ENCODE measurements around the gene DENND1A.

Gene DENND1A

GRCh38 chr9:123686131-123686828 is 243.6 kb downstream of the DENND1A start:
- Histone ChIP-seq H3K18ac (ENCODE audit: low read depth in 1 of 2, low read length in 2 of 2) (no peak overlapping the region), H3K23ac (ENCODE audit: low read length in 2 of 2) (no peak overlapping the region), H3K4me3 (ENCODE audit: insufficient read depth in 1 of 2, low read depth in 1 of 2, low read length in 2 of 2) (no peak overlapping the region), H2AFZ (ENCODE audit: low read depth, low read length) (no peak overlapping the region), H3K36me3 (ENCODE audit: control insufficient read depth in 1 of 2, insufficient read depth in 2 of 2, low read depth in 1 of 2, low read length in 2 of 2) (peaks cover 0 to under 1% of the 10 kb centered on the region in 2 experiments), H4K8ac (ENCODE audit: low read length) (no peak overlapping the region), H3K9me3 (ENCODE audit: control insufficient read depth, low read length) (no peaks in the 10 kb centered on the region), H3K9ac (ENCODE audit: low read length) (peak overlapping the region; percentile 22), H2BK15ac (ENCODE audit: low read depth, poor library complexity, severe bottlenecking) (no peak overlapping the region), H3K27me3 (ENCODE audit: control insufficient read depth in 1 of 2, insufficient read depth in 1 of 2, low read length in 2 of 2) (no peaks in the 10 kb centered on the region), H2BK120ac (ENCODE audit: low read depth, low read length) (no peak overlapping the region), H3K14ac (ENCODE audit: low read length in 2 of 2) (no peak overlapping the region), H2AK5ac (ENCODE audit: low read length, severe bottlenecking) (no peak overlapping the region), H3K4ac (ENCODE audit: low read depth in 1 of 2, low read length in 2 of 2) (no peak overlapping the region), H3K4me2 (ENCODE audit: low read length, poor library complexity, severe bottlenecking) (no peak overlapping the region), H3K4me1 (ENCODE audit: control insufficient read depth, insufficient read depth, low read depth, low read length) (no peaks in the 10 kb centered on the region), H2BK12ac (ENCODE audit: low read length in 2 of 2) (no peak overlapping the region), H4K91ac (ENCODE audit: low read length) (no peak overlapping the region), H2BK5ac (ENCODE audit: low read depth, low read length, poor library complexity, severe bottlenecking) (no peak overlapping the region), H3K79me1 (replicated peaks; ENCODE audit: low read length, poor library complexity, severe bottlenecking) (peaks cover 3% of the 10 kb centered on the region), H3K27ac (ENCODE audit: low read length, poor library complexity, severe bottlenecking) (no peak overlapping the region)
- WGBS = 88% methylated on average over 2 of the region's 5 CpGs
- no peak for DNase-seq

DNA sequence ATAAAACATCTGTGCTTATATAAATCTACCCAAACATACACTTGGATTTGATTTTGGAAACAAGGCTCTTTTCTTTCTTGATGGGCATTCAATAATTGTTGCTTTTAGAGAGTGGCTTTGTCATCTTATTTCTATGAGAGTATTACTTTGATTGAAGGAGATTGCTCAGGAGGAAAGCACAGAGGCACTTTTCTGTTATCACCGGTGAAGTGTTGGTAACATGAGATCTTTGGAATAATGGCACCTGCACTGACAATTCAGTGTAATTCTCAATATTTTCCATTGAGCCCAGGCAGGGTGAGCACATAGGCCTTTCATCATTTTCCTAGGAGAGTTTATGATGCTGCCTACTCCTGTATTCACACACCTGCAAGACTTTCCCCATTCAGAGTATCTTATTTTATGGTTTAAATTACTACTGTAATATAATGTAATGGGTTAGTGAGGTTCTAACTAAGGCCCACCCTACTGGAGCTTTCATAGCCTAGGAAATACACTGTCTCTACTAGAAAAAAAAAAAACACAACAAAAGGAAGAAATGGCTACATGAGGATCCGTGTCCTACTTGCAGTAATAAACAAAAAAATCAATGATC is 244.3 kb downstream of the DENND1A start:
- Histone ChIP-seq H3K9me3 (ENCODE audit: control insufficient read depth, low read length) (no peaks in the 10 kb centered on the region), H3K4me3 (ENCODE audit: insufficient read depth in 1 of 2, low read depth in 1 of 2, low read length in 2 of 2) (no peak overlapping the region), H2BK120ac (ENCODE audit: low read depth, low read length) (no peak overlapping the region), H3K27ac (ENCODE audit: low read length, poor library complexity, severe bottlenecking) (no peak overlapping the region), H3K18ac (ENCODE audit: low read depth in 1 of 2, low read length in 2 of 2) (no peak overlapping the region), H3K9ac (ENCODE audit: low read length) (no peak overlapping the region), H2AFZ (ENCODE audit: low read depth, low read length) (no peak overlapping the region), H2AK5ac (ENCODE audit: low read length, severe bottlenecking) (no peak overlapping the region), H2BK15ac (ENCODE audit: low read depth, poor library complexity, severe bottlenecking) (no peak overlapping the region), H3K27me3 (ENCODE audit: control insufficient read depth in 1 of 2, insufficient read depth in 1 of 2, low read length in 2 of 2) (no peaks in the 10 kb centered on the region), H2BK5ac (ENCODE audit: low read depth, low read length, poor library complexity, severe bottlenecking) (no peak overlapping the region), H3K23ac (ENCODE audit: low read length in 2 of 2) (no peak overlapping the region), H4K8ac (ENCODE audit: low read length) (no peak overlapping the region), H3K79me1 (replicated peaks; ENCODE audit: low read length, poor library complexity, severe bottlenecking) (peaks cover 6% of the 10 kb centered on the region), H3K4me1 (ENCODE audit: control insufficient read depth, insufficient read depth, low read depth, low read length) (no peaks in the 10 kb centered on the region), H3K36me3 (ENCODE audit: control insufficient read depth in 1 of 2, insufficient read depth in 2 of 2, low read depth in 1 of 2, low read length in 2 of 2) (peaks cover 0 to 3% of the 10 kb centered on the region in 2 experiments), H2BK12ac (ENCODE audit: low read length in 2 of 2) (no peak overlapping the region), H4K91ac (ENCODE audit: low read length) (no peak overlapping the region), H3K4ac (ENCODE audit: low read depth in 1 of 2, low read length in 2 of 2) (no peak overlapping the region), H3K14ac (ENCODE audit: low read length in 2 of 2) (no peak overlapping the region), H3K4me2 (ENCODE audit: low read length, poor library complexity, severe bottlenecking) (no peak overlapping the region)
- DNase-seq = no peak
- 100% methylated on average over 1 of the region's 2 CpGs for WGBS

DNA sequence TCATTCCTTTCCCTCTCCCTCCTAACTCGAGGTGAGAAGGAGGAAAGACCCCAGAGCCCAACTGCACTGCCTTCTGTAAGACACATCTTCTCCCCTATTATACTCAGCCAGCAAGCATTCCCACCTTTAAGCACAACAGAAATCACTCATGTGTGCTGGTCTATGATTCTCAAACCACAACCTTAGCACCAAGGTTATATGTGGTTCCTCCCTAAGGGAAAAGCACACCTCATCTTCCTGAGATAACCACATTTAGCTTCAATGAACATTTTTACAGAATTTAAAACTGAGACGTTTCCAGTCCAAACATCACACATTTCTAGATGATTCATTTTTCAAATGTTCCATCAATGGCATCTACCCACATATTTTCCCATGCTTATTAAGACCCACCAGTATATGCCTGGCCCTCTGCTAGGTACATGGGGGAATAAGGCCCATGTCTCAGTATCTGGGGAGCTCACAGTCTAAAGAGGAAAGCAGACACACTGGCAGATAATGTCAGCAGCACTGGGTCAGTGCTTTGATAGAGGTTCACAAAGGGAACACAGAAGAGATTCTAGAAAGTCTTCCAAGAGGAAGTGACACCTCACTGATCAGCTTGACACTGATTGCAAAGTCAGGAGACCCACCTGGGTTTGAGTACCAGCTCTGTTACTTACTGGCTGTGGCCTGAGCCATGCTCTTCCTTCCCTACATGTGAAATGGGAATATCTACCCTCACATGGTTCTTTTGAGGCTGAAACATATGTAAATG is 245.4 kb downstream of the DENND1A start:
- no peak overlapping the region for H2BK15ac ChIP-seq (ENCODE audit: low read depth, poor library complexity, severe bottlenecking)
- no peak overlapping the region for H2BK120ac ChIP-seq (ENCODE audit: low read depth, low read length)
- H3K4ac ChIP-seq (ENCODE audit: low read depth in 1 of 2, low read length in 2 of 2) = no peak overlapping the region
- H2BK12ac ChIP-seq (ENCODE audit: low read length in 2 of 2) = no peak overlapping the region
- 94% methylated on average over 2 of the region's 2 CpGs for WGBS
- no peak overlapping the region for H3K27ac ChIP-seq (ENCODE audit: low read length, poor library complexity, severe bottlenecking)
- H3K4me2 ChIP-seq (ENCODE audit: low read length, poor library complexity, severe bottlenecking) = no peak overlapping the region
- no peaks in the 10 kb centered on the region for H3K9me3 ChIP-seq (ENCODE audit: control insufficient read depth, low read length)
- no peak overlapping the region for H3K18ac ChIP-seq (ENCODE audit: low read depth in 1 of 2, low read length in 2 of 2)
- peaks cover 6% of the 10 kb centered on the region for H3K79me1 ChIP-seq (replicated peaks; ENCODE audit: low read length, poor library complexity, severe bottlenecking)
- H3K4me1 ChIP-seq (ENCODE audit: control insufficient read depth, insufficient read depth, low read depth, low read length) = peaks cover 1% of the 10 kb centered on the region
- H3K36me3 ChIP-seq (ENCODE audit: control insufficient read depth in 1 of 2, insufficient read depth in 2 of 2, low read depth in 1 of 2, low read length in 2 of 2) = peaks cover 0 to 5% of the 10 kb centered on the region in 2 experiments
- H3K9ac ChIP-seq (ENCODE audit: low read length) = no peak overlapping the region
- H2AFZ ChIP-seq (ENCODE audit: low read depth, low read length) = no peak overlapping the region
- H4K8ac ChIP-seq (ENCODE audit: low read length) = no peak overlapping the region
- H2AK5ac ChIP-seq (ENCODE audit: low read length, severe bottlenecking) = no peak overlapping the region
- H4K91ac ChIP-seq (ENCODE audit: low read length) = no peak overlapping the region
- no peak overlapping the region for H3K4me3 ChIP-seq (ENCODE audit: insufficient read depth in 1 of 2, low read depth in 1 of 2, low read length in 2 of 2)
- DNase-seq = no peak
- no peaks in the 10 kb centered on the region for H3K27me3 ChIP-seq (ENCODE audit: control insufficient read depth in 1 of 2, insufficient read depth in 1 of 2, low read length in 2 of 2)
- H2BK5ac ChIP-seq (ENCODE audit: low read depth, low read length, poor library complexity, severe bottlenecking) = no peak overlapping the region
- no peak overlapping the region for H3K14ac ChIP-seq (ENCODE audit: low read length in 2 of 2)
- H3K23ac ChIP-seq (ENCODE audit: low read length in 2 of 2) = no peak overlapping the region

- no peak overlapping the region for H2BK15ac ChIP-seq (ENCODE audit: low read depth, poor library complexity, severe bottlenecking)
- WGBS = 98% methylated on average over 2 of the region's 2 CpGs
- H3K27me3 ChIP-seq (ENCODE audit: control insufficient read depth in 1 of 2, insufficient read depth in 1 of 2, low read length in 2 of 2) = no peaks in the 10 kb centered on the region
- no peak overlapping the region for H3K4me2 ChIP-seq (ENCODE audit: low read length, poor library complexity, severe bottlenecking)
- no peak overlapping the region for H3K23ac ChIP-seq (ENCODE audit: low read length in 2 of 2)
- no peak overlapping the region for H3K4me3 ChIP-seq (ENCODE audit: insufficient read depth in 1 of 2, low read depth in 1 of 2, low read length in 2 of 2)
- H2AFZ ChIP-seq (ENCODE audit: low read depth, low read length) = no peak overlapping the region
- no peak overlapping the region for H4K8ac ChIP-seq (ENCODE audit: low read length)
- no peak overlapping the region for H3K27ac ChIP-seq (ENCODE audit: low read length, poor library complexity, severe bottlenecking)
- H3K36me3 ChIP-seq (ENCODE audit: control insufficient read depth in 1 of 2, insufficient read depth in 2 of 2, low read depth in 1 of 2, low read length in 2 of 2) = peaks cover 0 to 6% of the 10 kb centered on the region in 2 experiments
- H3K9me3 ChIP-seq (ENCODE audit: control insufficient read depth, low read length) = no peaks in the 10 kb centered on the region
- H4K91ac ChIP-seq (ENCODE audit: low read length) = no peak overlapping the region
- no peak overlapping the region for H2BK5ac ChIP-seq (ENCODE audit: low read depth, low read length, poor library complexity, severe bottlenecking)
- H3K4ac ChIP-seq (ENCODE audit: low read depth in 1 of 2, low read length in 2 of 2) = no peak overlapping the region
- H2BK120ac ChIP-seq (ENCODE audit: low read depth, low read length) = no peak overlapping the region
- no peak overlapping the region for H3K14ac ChIP-seq (ENCODE audit: low read length in 2 of 2)
- H3K4me1 ChIP-seq (ENCODE audit: control insufficient read depth, insufficient read depth, low read depth, low read length) = peaks cover 2% of the 10 kb centered on the region
- H2BK12ac ChIP-seq (ENCODE audit: low read length in 2 of 2) = no peak overlapping the region
- DNase-seq = no peak
- H3K9ac ChIP-seq (ENCODE audit: low read length) = no peak overlapping the region
- peaks cover 6% of the 10 kb centered on the region for H3K79me1 ChIP-seq (replicated peaks; ENCODE audit: low read length, poor library complexity, severe bottlenecking)
- H3K18ac ChIP-seq (ENCODE audit: low read depth in 1 of 2, low read length in 2 of 2) = no peak overlapping the region
- H2AK5ac ChIP-seq (ENCODE audit: low read length, severe bottlenecking) = no peak overlapping the region
Observed at GRCh38 chr9:123682746-123683145, 247.2 kb downstream of the DENND1A start.
